GM18909 (cell line): ENCODE data around the gene SNX6.
"Not testable (repeated sequence)": the region's sequence is repeated elsewhere in the genome, so short reads cannot be mapped to it uniquely, and the experiment has no call there.

Source experiments
- ATAC-seq: cut with Tn5 transposase; IDR thresholded peaks from one replicate; pipeline ENCODE4 v1.9.1; 2021; ENCODE audit warnings: mild to moderate bottlenecking; ENCODE audit not compliant: unreplicated experiment, poor library complexity

The SNX6 gene

GRCh38 chr14:34640826-34641225 is 10.9 kb upstream of the SNX6 start:
- no peak for ATAC-seq

GRCh38 chr14:34634360-34634771 is 4.4 kb upstream of the SNX6 start:
- not testable (repeated sequence) for ATAC-seq

- no peak for ATAC-seq
These were observed 3.8 kb upstream of the SNX6 start for GRCh38 chr14:34633742-34634141.

- ATAC-seq, result no peak
These were observed 2.5 kb upstream of the SNX6 start for GRCh38 chr14:34632411-34632978.

- ATAC-seq, result no peak
These were observed 648 bp downstream of the SNX6 start for GRCh38 chr14:34629344-34629656.

- ATAC-seq, result no peak
These were observed 1.2 kb downstream of the SNX6 start for GRCh38 chr14:34628681-34629135.

GRCh38 chr14:34623506-34623905 is 6.4 kb downstream of the SNX6 start:
- ATAC-seq, result no peak

- ATAC-seq, result no peak
These were observed 9.1 kb downstream of the SNX6 start for GRCh38 chr14:34620839-34621238.

GRCh38 chr14:34620115-34620514 is 9.8 kb downstream of the SNX6 start:
- ATAC-seq, result no peak

- no peak for ATAC-seq
These were observed 10.5 kb downstream of the SNX6 start for GRCh38 chr14:34619471-34619870.

GRCh38 chr14:34616360-34616759 is 13.6 kb downstream of the SNX6 start:
- ATAC-seq, result no peak

GRCh38 chr14:34615507-34615906 is 14.4 kb downstream of the SNX6 start:
- no peak for ATAC-seq

GRCh38 chr14:34614638-34615037 is 15.3 kb downstream of the SNX6 start:
- no peak for ATAC-seq

GRCh38 chr14:34610101-34610500 is 19.8 kb downstream of the SNX6 start:
- no peak for ATAC-seq

GRCh38 chr14:34605461-34605860 is 24.5 kb downstream of the SNX6 start:
- no peak for ATAC-seq

GRCh38 chr14:34604995-34605394 is 25.0 kb downstream of the SNX6 start:
- no peak for ATAC-seq

GRCh38 chr14:34596891-34597290 is 33.1 kb downstream of the SNX6 start:
- no peak for ATAC-seq

GRCh38 chr14:34593740-34594375 is 36.1 kb downstream of the SNX6 start:
- ATAC-seq, result no peak

- ATAC-seq, result no peak
These were observed 37.3 kb downstream of the SNX6 start for GRCh38 chr14:34592623-34593022.

- ATAC-seq, result no peak
These were observed 46.4 kb downstream of the SNX6 start for GRCh38 chr14:34583525-34583924.

- no peak for ATAC-seq
These were observed 47.7 kb downstream of the SNX6 start for GRCh38 chr14:34582117-34582680.

GRCh38 chr14:34580381-34580780 is 49.6 kb downstream of the SNX6 start:
- ATAC-seq, result no peak
